Urinary bladder (tissue), 4 donors: ENCODE data around the gene EVX2. TPM values are rescaled to one million over a fixed set of nuclear protein-coding genes. Genes with fewer than 3 reads are reported as not detected.

ENCODE experiments used
- DNase-seq: peaks from one replicate; pipeline ENCODE4 v3.0.0-alpha.2; 2015; ENCODE audit errors: extremely low spot score
- H3K27ac ChIP-seq: one replicate; pipeline ENCODE4 v1.5.1; 2013; ENCODE audit warnings: low read depth, mild to moderate bottlenecking, moderate library complexity
- H3K36me3 ChIP-seq: one replicate; pipeline ENCODE4 v1.6.1; 2013; ENCODE audit warnings: mild to moderate bottlenecking, moderate library complexity; ENCODE audit not compliant: insufficient read depth
- H3K4me1 ChIP-seq: one replicate; pipeline ENCODE4 v1.6.1; 2013; ENCODE audit warnings: mild to moderate bottlenecking, moderate library complexity; ENCODE audit not compliant: insufficient read depth
- H3K4me3 ChIP-seq: one replicate; pipeline ENCODE4 v1.5.1; 2013; ENCODE audit warnings: low read depth, low read length
- whole genome bisulfite sequencing: extraction: QIAGEN DNeasy Blood & Tissue Kit; methylation state at CpG from one replicate; pipeline ENCODE4 v1.1.7; 2013; 5-methylcytosine and 5-hydroxymethylcytosine counted together
- polyA plus RNA-seq: library from polyadenylated mRNA; stranded (reverse); fragments of 200-250 nt; gene quantifications from one replicate; pipeline ENCODE4 v1.2.3, GENCODE V29; 2013
- total RNA-seq: library from RNA; depleted of rRNA; stranded (reverse); fragments of >200 nt; gene quantifications from one replicate; pipeline ENCODE4 v1.2.3, GENCODE V29; 2014
- donor health status: healthy with polysubstance abuse.
- donor health status: healthy.

Gene EVX2
- total and polyA plus RNA-seq, 2 donors, result 0.05 to 1.9 TPM

GRCh38 chr2:176099159-176099727, 15.5 kb upstream of the EVX2 start:
- DNase-seq, result no peak
- H3K4me1 ChIP-seq, result peaks cover 2% of the 10 kb centered on the region
- no peak overlapping the region for H3K27ac ChIP-seq
- no peak overlapping the region for H3K4me3 ChIP-seq
- whole genome bisulfite sequencing, result 62% methylated on average over 30 of the region's 30 CpGs
- no peaks in the 10 kb centered on the region for H3K36me3 ChIP-seq

- H3K27ac ChIP-seq, result no peak overlapping the region
- peaks cover 2% of the 10 kb centered on the region for H3K4me1 ChIP-seq
- 24% methylated on average over 35 of the region's 35 CpGs for WGBS
- no peak overlapping the region for H3K4me3 ChIP-seq
- no peaks in the 10 kb centered on the region for H3K36me3 ChIP-seq
- DNase-seq, result no peak
Observed at GRCh38 chr2:176098366-176099158, 14.8 kb upstream of the EVX2 start.

DNA sequence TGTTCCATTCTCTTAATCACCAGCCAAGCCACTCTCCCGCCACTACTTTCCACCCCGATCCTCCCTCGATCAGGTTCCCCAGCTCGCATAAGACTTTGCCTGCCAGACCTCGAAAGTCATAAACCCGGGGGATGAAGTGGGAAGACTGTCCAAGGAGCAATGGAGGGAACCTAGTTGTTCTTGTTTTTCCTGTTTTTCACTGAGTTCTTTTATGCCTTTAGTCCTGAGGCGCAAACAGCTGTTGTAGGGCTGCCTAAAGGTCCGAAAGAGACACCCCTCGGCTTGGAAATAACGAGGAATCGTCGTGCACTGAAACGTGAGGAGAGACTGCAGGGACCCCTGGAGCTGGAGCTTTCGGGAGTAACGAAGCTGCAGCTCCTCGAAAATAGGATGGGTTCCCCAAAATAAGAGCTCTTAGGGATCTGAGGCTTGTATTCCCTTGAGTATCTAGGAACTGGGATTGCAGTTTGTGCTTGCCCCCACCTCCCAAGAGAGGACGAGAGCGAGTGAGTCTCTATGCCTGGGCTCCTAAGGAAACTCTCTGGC, 14.1 kb upstream of the EVX2 start:
- Histone ChIP-seq H3K27ac (no peak overlapping the region), H3K4me1 (peaks cover 2% of the 10 kb centered on the region), H3K4me3 (no peak overlapping the region), H3K36me3 (no peaks in the 10 kb centered on the region)
- no peak for DNase-seq
- WGBS, result 3% methylated on average over 18 of the region's 18 CpGs

DNA sequence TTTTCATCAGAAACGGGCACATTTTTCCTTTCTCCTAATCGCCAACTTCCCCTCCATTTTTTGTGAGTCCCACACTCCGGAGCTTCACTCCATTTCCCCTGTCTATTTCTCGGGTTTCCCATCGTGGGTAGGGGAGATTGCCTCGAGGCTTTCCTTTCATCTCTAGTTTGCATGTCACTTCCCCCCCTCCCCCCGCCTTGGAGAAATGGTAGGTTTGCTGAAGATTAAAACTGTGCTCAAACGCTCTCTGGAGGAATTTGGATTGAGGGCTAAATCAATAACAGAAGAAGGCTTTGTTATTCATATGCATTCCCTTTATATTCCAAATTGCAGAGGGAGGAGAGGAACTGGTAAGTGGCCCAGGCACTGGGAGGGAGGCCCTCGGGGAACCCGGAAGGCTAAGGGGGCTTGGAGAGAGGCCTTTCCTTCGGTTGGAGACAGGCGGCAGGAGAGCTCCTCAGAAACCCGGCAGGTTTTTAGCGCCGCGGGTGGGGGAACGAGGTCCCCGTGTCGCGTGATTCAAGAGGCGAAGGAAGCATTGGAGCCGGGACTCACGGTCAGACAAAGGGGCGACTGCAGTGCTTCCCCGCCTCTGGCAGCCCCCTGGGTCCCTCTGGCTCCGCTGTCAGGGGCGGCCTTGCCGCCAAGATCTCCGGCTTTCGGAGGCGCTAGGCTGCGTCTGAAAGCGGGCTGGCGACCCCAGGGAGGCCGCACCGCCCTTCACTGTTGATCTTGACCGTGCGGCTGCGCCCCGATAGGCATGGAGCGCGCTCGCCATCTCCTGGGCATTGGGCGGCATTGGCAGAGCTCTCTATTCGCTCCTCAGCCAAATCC, 13.4 kb upstream of the EVX2 start:
- peak overlapping the region; percentile 17 for H3K4me3 ChIP-seq
- no peak for DNase-seq
- no peak overlapping the region for H3K27ac ChIP-seq
- WGBS, result 2% methylated on average over 45 of the region's 45 CpGs
- peaks cover 2% of the 10 kb centered on the region for H3K4me1 ChIP-seq
- no peaks in the 10 kb centered on the region for H3K36me3 ChIP-seq

DNA sequence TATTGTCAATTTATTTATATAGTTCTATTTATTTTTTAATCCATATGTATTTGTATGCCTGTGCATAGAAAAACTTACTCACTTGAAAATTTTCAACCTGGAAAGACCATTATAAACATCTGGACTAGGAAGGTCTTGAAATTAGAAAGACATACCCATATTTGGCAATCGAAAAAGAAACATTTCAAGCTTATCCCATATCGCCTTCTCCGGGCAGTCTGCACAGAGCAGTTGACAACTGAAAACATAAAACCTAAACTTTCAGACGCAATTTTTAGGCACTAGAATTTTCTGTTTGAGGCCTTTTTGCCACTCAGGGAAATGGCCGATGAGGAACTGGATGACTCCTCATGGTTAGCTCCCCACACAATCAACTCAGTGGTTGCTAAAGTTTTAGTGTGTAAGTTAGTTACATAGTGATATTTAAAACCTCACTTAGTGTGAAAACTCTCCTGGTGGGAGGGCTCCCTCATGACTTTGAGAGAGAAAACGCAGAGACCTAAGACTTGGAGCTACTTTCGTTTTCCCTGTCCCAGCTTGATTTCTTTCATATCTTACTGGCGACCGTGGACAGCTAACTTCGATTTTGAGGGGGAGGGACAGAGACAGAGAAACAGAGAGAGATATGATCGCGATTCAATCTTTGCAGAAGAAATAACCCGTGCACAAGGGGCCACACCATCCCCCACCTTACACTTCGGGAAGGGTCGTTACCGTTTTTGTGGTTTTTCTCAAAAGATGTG, 12.7 kb upstream of the EVX2 start:
- 22% methylated on average over 16 of the region's 16 CpGs for WGBS
- Histone ChIP-seq H3K4me1 (peaks cover 2% of the 10 kb centered on the region), H3K4me3 (no peak overlapping the region)

DNA sequence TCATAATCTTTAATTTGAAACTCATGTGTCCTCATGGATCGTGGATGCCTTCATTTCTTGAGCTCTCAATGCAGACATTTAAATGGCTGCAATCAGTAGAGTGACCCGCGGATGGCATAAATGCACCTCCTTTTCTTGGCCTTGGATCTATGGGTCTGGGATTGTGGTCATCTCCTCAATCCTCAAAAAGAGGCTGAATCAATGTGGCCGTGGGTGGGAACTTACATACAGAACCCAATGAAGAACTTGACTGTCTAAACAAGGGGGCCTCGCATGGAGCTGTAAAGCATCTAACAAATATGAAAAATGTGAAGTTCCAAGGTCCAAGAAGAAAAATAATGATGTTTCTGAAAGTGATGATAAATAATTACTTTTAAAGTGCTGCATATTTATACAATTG, 11.7 kb upstream of the EVX2 start:
- H3K4me3 ChIP-seq, result no peak overlapping the region
- no peak for DNase-seq
- no peaks in the 10 kb centered on the region for H3K36me3 ChIP-seq
- H3K27ac ChIP-seq, result no peak overlapping the region
- peaks cover 2% of the 10 kb centered on the region for H3K4me1 ChIP-seq
- 68% methylated on average over 5 of the region's 5 CpGs for WGBS

More for the DNA sequence above, 12.7 kb upstream of the EVX2 start:
- no peak overlapping the region for H3K27ac ChIP-seq
- H3K36me3 ChIP-seq, result no peaks in the 10 kb centered on the region
- no peak for DNase-seq

DNA sequence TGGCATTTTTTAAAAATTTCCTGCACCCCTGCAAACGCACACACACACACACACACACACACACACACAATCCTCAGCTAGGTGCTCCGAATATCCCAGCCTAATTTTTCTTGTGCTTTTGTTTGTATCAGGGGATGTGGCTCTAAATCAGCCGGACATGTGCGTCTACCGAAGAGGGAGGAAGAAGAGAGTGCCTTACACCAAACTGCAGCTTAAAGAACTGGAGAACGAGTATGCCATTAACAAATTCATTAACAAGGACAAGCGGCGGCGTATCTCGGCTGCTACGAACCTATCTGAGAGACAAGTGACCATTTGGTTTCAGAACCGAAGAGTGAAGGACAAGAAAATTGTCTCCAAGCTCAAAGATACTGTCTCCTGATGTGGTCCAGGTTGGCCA, 10.6 kb upstream of the EVX2 start:
- H3K4me3 ChIP-seq, result no peak overlapping the region
- no peak overlapping the region for H3K27ac ChIP-seq
- 69% methylated on average over 12 of the region's 12 CpGs for WGBS
- DNase-seq, result no peak
- no peaks in the 10 kb centered on the region for H3K36me3 ChIP-seq
- peaks cover 2% of the 10 kb centered on the region for H3K4me1 ChIP-seq

DNA sequence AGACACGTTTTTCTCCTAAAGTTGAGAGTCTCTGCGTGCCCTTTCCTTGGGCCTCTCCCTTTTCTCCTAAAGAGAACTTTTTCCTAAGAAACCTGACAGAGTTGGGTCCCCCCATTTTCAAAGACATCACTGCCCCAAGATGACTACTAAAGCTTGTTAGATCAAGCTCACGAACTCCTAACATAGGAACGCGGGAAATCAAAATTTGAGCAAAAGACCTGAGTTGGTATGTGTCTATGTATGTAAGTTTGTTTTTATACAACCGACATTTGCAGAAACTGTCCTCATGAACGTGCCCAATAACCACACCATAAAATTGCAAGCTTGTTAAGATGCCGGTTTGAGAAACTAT, 10.1 kb upstream of the EVX2 start:
- Histone ChIP-seq H3K4me1 (peaks cover 2% of the 10 kb centered on the region), H3K27ac (no peak overlapping the region), H3K36me3 (no peaks in the 10 kb centered on the region), H3K4me3 (no peak overlapping the region)
- 54% methylated on average over 8 of the region's 8 CpGs for WGBS
- no peak for DNase-seq

DNA sequence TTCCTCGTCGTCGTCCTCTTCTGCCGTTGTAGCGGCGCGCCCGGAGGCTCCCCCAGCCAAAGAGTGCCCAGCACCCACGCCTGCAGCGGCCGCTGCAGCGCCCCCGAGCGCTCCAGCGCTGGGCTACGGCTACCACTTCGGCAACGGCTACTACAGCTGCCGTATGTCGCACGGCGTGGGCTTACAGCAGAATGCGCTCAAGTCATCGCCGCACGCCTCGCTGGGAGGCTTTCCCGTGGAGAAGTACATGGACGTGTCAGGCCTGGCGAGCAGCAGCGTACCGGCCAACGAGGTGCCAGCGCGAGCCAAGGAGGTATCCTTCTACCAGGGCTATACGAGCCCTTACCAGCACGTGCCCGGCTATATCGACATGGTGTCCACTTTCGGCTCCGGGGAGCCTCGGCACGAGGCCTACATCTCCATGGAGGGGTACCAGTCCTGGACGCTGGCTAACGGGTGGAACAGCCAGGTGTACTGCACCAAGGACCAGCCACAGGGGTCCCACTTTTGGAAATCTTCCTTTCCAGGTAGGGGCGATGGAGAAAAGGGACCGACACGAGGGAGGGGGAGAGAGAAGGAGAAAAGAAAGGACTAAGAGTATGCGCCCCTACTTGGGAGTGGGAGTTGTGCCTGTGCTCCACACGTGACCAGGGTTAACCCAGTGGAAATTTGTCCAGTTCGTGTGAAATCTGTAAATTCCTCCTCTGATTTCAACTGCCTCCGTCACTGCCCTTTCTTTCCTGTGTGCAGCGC, 9.6 kb upstream of the EVX2 start:
- Histone ChIP-seq H3K4me3 (peak overlapping the region; percentile 35), H3K36me3 (no peaks in the 10 kb centered on the region), H3K27ac (no peak overlapping the region), H3K4me1 (peaks cover 2% of the 10 kb centered on the region)
- WGBS, result 6% methylated on average over 53 of the region's 53 CpGs
- no peak for DNase-seq

- Histone ChIP-seq H3K36me3 (no peaks in the 10 kb centered on the region), H3K27ac (no peak within 1 kb of the TSS), H3K4me1 (peaks cover 2% of the 10 kb centered on the region), H3K4me3 (peak within 1 kb of the TSS; percentile 35)
- DNase-seq, result no peak
- WGBS, result 2% methylated on average over 93 of the region's 95 CpGs
Observed at GRCh38 chr2:176092270-176093144, 8.7 kb upstream of the EVX2 start, which contains the start of gene HOXD13. Gene HOXD13 (plus strand): TSS chr2:176092721. CDS start chr2:176092891, 170 bp downstream.

GRCh38 chr2:176091329-176092258, 7.8 kb upstream of the EVX2 start:
- Histone ChIP-seq H3K4me1 (no peaks in the 10 kb centered on the region), H3K36me3 (no peaks in the 10 kb centered on the region), H3K27ac (no peak overlapping the region), H3K4me3 (no peak overlapping the region)
- no peak for DNase-seq
- 62% methylated on average over 31 of the region's 31 CpGs for WGBS
